GM12878 (cell line): ENCODE results near the gene AGAP1. TPM values are rescaled to one million over a fixed set of nuclear protein-coding genes. Genes with fewer than 3 reads are reported as not detected.

ENCODE experiments used
- ATAC-seq: fragments of 200-7000 bp; cut with Tn5 transposase; 3 replicates; pipeline ENCODE4 v1.9.1; 2020; ENCODE audit warnings: mild to moderate bottlenecking, moderate library complexity
- BruUV-seq: library from RNA; stranded (reverse); fragments of 400-500 nt; replicated peaks from 2 replicates; lab custom pipeline; 2021; lab: Mats Ljungman, UMichigan
- CTCF ChIA-PET: fragments of 300-600 bp; sonication (Branson Sonifier 250); formaldehyde crosslinking; extraction: SDS; loops from one replicate; lab custom pipeline; 2021; ENCODE audit warnings: inconsistent platforms; lab: Yijun Ruan, JAX
- POLR2A ChIA-PET: fragments of 350-600 bp; formaldehyde crosslinking; extraction: SDS; loops from one replicate; lab custom pipeline; 2021; ENCODE audit warnings: inconsistent platforms; lab: Charles Lee
- RAD21 ChIA-PET: fragments of 300-600 bp; sonication (Branson Sonifier 250); formaldehyde crosslinking; loops from one replicate; lab custom pipeline; 2023; ENCODE audit warnings: antibody characterized with exemption; ENCODE audit not compliant: unreplicated experiment; lab: Charles Lee
- SMC1A ChIA-PET: fragments of 300-600 bp; sonication (Branson Sonifier 250); formaldehyde crosslinking; loops from one replicate; lab custom pipeline; 2023; ENCODE audit not compliant: unreplicated experiment, uncharacterized antibody; lab: Charles Lee
- DNase-seq: peaks from one replicate; pipeline ENCODE4 v3.0.0-alpha.2; 2011; ENCODE audit warnings: low read depth, low spot score
- FAIRE-seq: peaks from 3 replicates; lab custom pipeline; 2011; peaks lifted over from hg19 to GRCh38; lab: Jason Lieb, UNC
- H2AFZ ChIP-seq: 2 replicates; pipeline ENCODE4 v1.6.0; 2011; ENCODE audit warnings: low read depth, low read length, control low read depth; ENCODE audit not compliant: control insufficient read depth
- H3K27ac ChIP-seq: 2 replicates; pipeline ENCODE4 v1.5.1; 2011; ENCODE audit warnings: control low read depth; ENCODE audit not compliant: control insufficient read depth, insufficient read depth
- H3K27me3 ChIP-seq, 2 experiments: replicated peaks in 1 of 2; 2 replicates each; pipeline versions ENCODE4 v1.6.0 to v1.6.1; 2011; ENCODE audit warnings: low read length in 1 of 2; ENCODE audit not compliant: control insufficient read depth in 2 of 2, insufficient read depth in 2 of 2
- H3K36me3 ChIP-seq, 2 experiments: 2 replicates each; pipeline ENCODE4 v1.5.1; 2011; ENCODE audit warnings: low read length in 1 of 2; ENCODE audit not compliant: control insufficient read depth in 2 of 2, insufficient read depth in 2 of 2
- H3K4me1 ChIP-seq: 2 replicates; pipeline ENCODE4 v1.6.1; 2011; ENCODE audit warnings: mild to moderate bottlenecking, low read length, moderate library complexity, mixed read lengths; ENCODE audit not compliant: control insufficient read depth, insufficient read depth
- H3K4me2 ChIP-seq: 2 replicates; pipeline ENCODE4 v1.6.0; 2011; ENCODE audit warnings: control low read depth; ENCODE audit not compliant: control insufficient read depth, insufficient read depth
- H3K4me3 ChIP-seq: fragments of 200-600 bp; sonication (generic); 2 replicates; pipeline ENCODE4 v1.5.1; 2016
- H3K79me2 ChIP-seq: 2 replicates; pipeline ENCODE4 v1.6.0; 2011; ENCODE audit warnings: low read length; ENCODE audit not compliant: control insufficient read depth, insufficient read depth
- H3K9ac ChIP-seq: 2 replicates; pipeline ENCODE4 v1.8.0; 2011; ENCODE audit warnings: low read length, control low read depth, mixed read lengths; ENCODE audit not compliant: control insufficient read depth, insufficient read depth
- H3K9me3 ChIP-seq: replicated peaks from 3 replicates; pipeline ENCODE4 v1.5.1; 2011; ENCODE audit warnings: mild to moderate bottlenecking, low read length; ENCODE audit not compliant: control insufficient read depth, insufficient read depth
- H4K20me1 ChIP-seq: 2 replicates; pipeline ENCODE4 v1.6.0; 2011; ENCODE audit not compliant: control insufficient read depth, insufficient read depth
- EED ChIP-seq: sonication (generic); IDR thresholded peaks from 2 replicates; pipeline ENCODE4 v1.6.1; 2016; ENCODE audit warnings: antibody characterized with exemption, low read depth
- NFIC ChIP-seq: IDR thresholded peaks from 2 replicates; pipeline ENCODE4 v1.6.1; 2012; ENCODE audit warnings: low read depth, mild to moderate bottlenecking, inconsistent platforms, low read length, moderate library complexity
- PKNOX1 ChIP-seq: fragments of 450-650 bp; IDR thresholded peaks from 2 replicates; pipeline ENCODE4 v1.6.1; 2016; ENCODE audit warnings: mild to moderate bottlenecking
- POU2F2 ChIP-seq: IDR thresholded peaks from 3 replicates; pipeline ENCODE4 v1.6.1; 2011; ENCODE audit warnings: low read depth, mild to moderate bottlenecking, low read length, borderline replicate concordance
- STAT1 ChIP-seq: fragments of 450-650 bp; conservative IDR thresholded peaks from 2 replicates; pipeline ENCODE4 v1.6.1; 2014; ENCODE audit warnings: antibody characterized with exemption, mild to moderate bottlenecking
- ZNF384 ChIP-seq: IDR thresholded peaks from 2 replicates; pipeline ENCODE4 v1.6.1; 2012; ENCODE audit warnings: low read depth, mild to moderate bottlenecking, low read length, improper control_type of control experiment, borderline replicate concordance
- ZNF592 ChIP-seq: fragments of 450-650 bp; IDR thresholded peaks from 2 replicates; pipeline ENCODE4 v1.6.1; 2017; ENCODE audit warnings: mild to moderate bottlenecking, moderate library complexity
- WGBS: methylation state at CpG from one replicate; pipeline ENCODE4 v1.1.6; 2016; ENCODE audit warnings: low lambda C conversion rate; ENCODE audit not compliant: insufficient replicate concordance, insufficient coverage; ENCODE audit errors: missing lambda C conversion rate; 5-methylcytosine and 5-hydroxymethylcytosine counted together
- in situ Hi-C: fragments of 300-500 bp; cut with MboI; formaldehyde crosslinking; loops from 9 replicates; pipeline ENCODE4 v1.14.3; 2018; ENCODE audit warnings: mixed read lengths
- intact Hi-C: fragments of 100-400 bp; cut with micrococcal nuclease; formaldehyde crosslinking; loops from one replicate; pipeline ENCODE4 v1.14.2; 2022; ENCODE audit not compliant: unreplicated experiment
- polyA plus RNA-seq, 11 experiments: library from polyadenylated mRNA; depleted of rRNA in 4 of 11; unstranded in 6 of 11; stranded (reverse) in 5 of 11; fragments of >200 nt; fragmentation: Nextera tagmentation in 4 of 11; fragmentation: Illumina TruSeq in 1 of 11; extraction: Ambion mirVana in 4 of 11; extraction: Trizol in 1 of 11; gene quantifications; 1 replicate in 1 of 11; 2 replicates in 10 of 11; pipeline versions ENCODE4 v1.2.1 to v1.2.3, GENCODE V29; 2011 to 2016; ENCODE audit warnings: inconsistent platforms in 2 of 11, missing spikeins in 2 of 11, low read depth in 1 of 11
- total RNA-seq, 4 experiments: library from RNA; depleted of rRNA in 3 of 4; stranded (reverse); fragments of >200 nt in 3 of 4; fragmentation: Illumina TruSeq in 1 of 4; extraction: Trizol in 1 of 4; gene quantifications; 2 replicates each; pipeline versions ENCODE4 v1.2.1 to v1.2.3, GENCODE V29; 2013 to 2021

Gene AGAP1
- total and polyA plus RNA-seq, 10 of the 15 experiments (the other 5 are each of a cell fraction or from before 2014, with no cell fraction given): 0.05 to 0.15 (median 0.06) TPM; not detected in 7

GRCh38 chr2:236054621-236055305, 560.9 kb downstream of the AGAP1 start (continued):
- TF ChIP-seq ZNF592 (no peak), EED (no peak), PKNOX1 (no peak)

GRCh38 chr2:236055471-236055870, 561.6 kb downstream of the AGAP1 start:
- 38% methylated on average over 13 of the region's 13 CpGs for WGBS
- ATAC-seq (no peak), FAIRE-seq (no peak), DNase-seq (no peak)
- in situ Hi-C loops: no loop called here
- TF ChIP-seq ZNF384 (no peak), STAT1 (no peak), NFIC (no peak), POU2F2 (no peak)
- intact Hi-C loops: no loop called here
- Histone ChIP-seq H3K4me2 (no peak overlapping the region), H3K4me3 (no peak overlapping the region), H3K27me3 (peaks cover 0 to 1% of the 10 kb centered on the region in 2 experiments; a peak in 1 of 4 replicates), H3K9me3 (no peaks in the 10 kb centered on the region; the same call in 2 of the 3 replicates), H3K36me3 (no peaks in the 10 kb centered on the region), H3K4me1 (no peaks in the 10 kb centered on the region), H3K9ac (no peak overlapping the region), H3K79me2 (no peaks in the 10 kb centered on the region), H4K20me1 (no peaks in the 10 kb centered on the region), H2AFZ (no peak overlapping the region), H3K27ac (no peak overlapping the region)
- ChIA-PET CTCF (no interaction called here), SMC1A (no interaction called here), RAD21 (no interaction called here), POLR2A (no interaction called here)
- BruUV-seq: no TSS peak
